ENCODE data around the gene LYZL4. TPM values are rescaled to one million over a fixed set of nuclear protein-coding genes. Genes with fewer than 3 reads are reported as not detected.

LYZL4 gene
- total RNA-seq, result not detected in 2 replicates

DNA sequence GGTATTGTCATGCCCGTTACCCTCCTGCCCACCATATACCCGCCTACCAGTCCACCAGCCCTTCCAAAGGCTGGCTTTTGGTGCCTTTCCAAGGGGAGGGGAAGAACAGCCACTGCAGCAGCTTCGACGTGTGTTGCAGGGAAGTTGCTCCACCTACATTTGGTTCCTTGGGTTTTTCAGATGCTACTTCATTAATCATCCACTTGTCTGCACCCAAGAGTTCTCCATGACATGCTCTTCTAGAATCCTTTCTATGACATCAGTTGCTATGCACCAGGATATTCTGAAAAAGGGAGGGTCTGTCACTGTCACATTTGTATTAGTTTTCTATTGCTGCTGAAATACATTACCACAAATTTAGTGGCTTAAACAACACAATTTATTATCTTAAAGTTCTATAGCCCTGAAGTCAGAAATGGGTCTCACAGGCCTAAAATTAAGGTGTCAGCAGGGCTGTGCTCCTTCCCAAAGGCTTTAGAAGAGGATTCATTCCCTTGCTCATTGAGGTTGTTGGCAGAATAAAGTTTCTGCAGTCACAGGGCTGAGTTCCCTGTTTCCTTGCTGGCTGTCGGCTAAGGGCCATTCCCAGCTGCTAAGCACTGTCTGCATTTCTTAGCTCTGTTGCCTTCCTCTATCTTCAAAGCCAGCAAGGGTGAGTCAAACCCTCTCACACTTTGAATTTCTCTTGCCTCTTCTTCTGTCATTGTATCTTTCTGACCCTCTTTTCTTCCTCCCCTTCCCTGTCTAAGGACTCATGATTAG is at the start of gene LYZL4:
Gene LYZL4 (minus strand): TSS at position 241 of the 762 bp plus-strand sequence. CDS start 3,359 bp downstream, outside the sequence.

Other genes with a start within 250 kb of the LYZL4 start
- gene CCK, start 144.4 kb downstream of the LYZL4 start, total RNA-seq, result not detected in 2 replicates
- 0.14 and 3.2 TPM in 2 replicates for gene VIPR1, start 92.0 kb upstream of the LYZL4 start, total RNA-seq
- 83.0 and 100 TPM in 2 replicates for gene SEC22C, start 171.4 kb upstream of the LYZL4 start, total RNA-seq
- 31.9 and 36.4 TPM in 2 replicates for gene SS18L2, start 180.2 kb upstream of the LYZL4 start, total RNA-seq
- gene NKTR, start 190.1 kb upstream of the LYZL4 start, total RNA-seq, result 154 and 162 TPM in 2 replicates
- 10.0 and 11.6 TPM in 2 replicates for gene ZBTB47, start 243.1 kb upstream of the LYZL4 start, total RNA-seq

All from thoracic aorta endothelial cell (primary cell).